GM15510 (cell line): ENCODE data around the gene ESR1.

Experiments used
- POLR2A ChIP-seq: IDR thresholded peaks from 3 replicates; pipeline ENCODE4 v1.6.1; 2011; ENCODE audit warnings: borderline replicate concordance; ENCODE audit not compliant: insufficient read length; ENCODE audit errors: extremely low read depth

Gene ESR1

DNA sequence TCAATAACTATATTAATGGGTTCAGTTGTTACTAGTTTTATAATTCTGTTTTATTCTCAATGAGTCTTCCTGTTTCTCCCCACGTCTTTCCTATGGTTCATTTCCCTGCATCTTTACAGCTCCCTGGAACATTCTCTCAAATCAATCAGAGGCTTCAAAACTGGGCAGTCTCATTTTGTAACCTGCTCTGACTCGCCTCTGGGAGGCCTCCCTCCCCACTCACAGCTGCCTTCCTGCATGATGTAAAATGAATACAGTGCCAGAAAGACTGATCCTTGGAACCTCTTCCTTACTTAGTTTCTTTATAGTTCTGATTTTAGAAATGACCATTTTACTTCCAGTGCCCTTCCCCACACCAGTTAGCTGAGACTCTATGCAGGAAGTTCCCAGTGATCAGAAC lies 103.9 kb downstream of the ESR1 start:
- no peak for TF ChIP-seq POLR2A

DNA sequence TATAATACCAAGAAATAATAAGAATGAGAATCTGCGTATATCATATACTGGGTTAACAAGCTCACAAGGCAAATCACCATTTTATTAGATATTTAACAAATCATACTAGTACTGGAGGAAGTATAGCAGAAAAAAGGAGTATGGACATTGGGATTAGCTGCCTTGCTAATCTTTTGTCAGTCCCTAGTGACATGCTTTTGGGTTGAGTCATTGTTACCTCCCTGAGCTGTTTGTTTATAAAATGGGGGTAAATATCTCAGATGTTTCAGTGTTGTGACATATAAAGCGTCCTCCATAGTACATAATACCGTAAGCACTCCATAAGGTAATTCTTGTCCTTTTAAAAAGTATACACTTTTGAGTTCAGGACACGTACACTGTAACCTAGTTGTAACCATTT lies 107.0 kb downstream of the ESR1 start:
- TF ChIP-seq POLR2A: no peak

GRCh38 chr6:151916075-151916474 lies 108.6 kb downstream of the ESR1 start:
- TF ChIP-seq POLR2A: no peak

GRCh38 chr6:151916680-151917164 lies 109.2 kb downstream of the ESR1 start:
- TF ChIP-seq POLR2A: no peak

DNA sequence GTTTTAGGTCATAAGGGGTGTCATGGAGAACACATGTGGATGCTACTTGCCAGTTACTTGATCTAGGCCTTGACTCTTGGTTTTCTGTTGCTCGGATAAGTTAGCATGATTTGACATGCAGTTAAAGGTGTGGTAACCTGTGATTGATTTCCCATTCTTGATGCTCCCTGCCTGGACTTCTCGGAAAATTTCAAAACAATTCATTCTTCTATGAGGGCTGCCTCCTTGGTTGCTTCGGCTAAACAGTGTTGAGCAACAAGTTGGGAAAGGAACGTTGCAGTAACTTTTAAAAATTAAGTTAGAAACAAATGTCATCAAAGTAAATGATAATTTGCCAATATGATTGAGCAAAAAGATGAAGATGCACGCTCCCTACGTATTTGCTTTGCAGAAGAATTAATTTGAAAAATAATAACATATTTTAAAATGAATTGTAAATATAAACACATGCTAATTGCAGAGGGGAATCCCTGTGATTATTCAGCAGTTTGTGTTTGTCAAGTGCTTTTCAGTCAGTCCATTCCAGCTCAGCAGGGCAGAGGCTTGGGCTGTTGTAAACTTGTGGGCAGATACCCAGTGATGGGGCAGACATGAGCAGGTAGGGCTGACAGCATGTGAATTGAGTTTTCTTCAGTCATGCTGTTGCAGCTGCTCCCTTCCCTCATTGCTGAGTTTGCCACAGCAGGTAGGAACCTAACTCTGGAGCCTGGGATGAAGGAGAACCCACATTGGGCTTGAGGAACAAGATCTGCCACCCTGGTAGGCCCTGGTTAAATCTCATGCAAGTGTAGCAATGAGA lies 110.2 kb downstream of the ESR1 start:
- TF ChIP-seq POLR2A: no peak

DNA sequence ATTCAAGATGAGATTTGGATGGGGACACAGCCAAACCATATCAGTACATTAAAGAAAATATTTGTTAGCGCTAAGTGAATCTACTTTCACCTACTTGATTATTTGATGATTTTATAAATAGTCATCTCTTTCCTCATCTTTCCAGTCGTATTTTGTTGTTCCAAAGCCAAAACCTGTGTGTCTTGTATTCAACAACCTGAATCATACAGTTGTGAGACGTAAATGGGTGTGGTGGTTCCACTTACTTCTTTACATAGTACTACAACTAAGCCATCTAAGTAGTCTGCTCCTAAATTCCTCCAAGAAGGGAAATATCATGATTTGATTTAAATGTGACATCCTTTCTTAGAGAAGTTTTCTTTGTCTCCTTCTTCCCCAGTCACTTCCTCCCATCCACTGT lies 132.8 kb downstream of the ESR1 start:
- no peak for TF ChIP-seq POLR2A

- TF ChIP-seq POLR2A: no peak
Observed at GRCh38 chr6:151948002-151948743, 140.7 kb downstream of the ESR1 start.

DNA sequence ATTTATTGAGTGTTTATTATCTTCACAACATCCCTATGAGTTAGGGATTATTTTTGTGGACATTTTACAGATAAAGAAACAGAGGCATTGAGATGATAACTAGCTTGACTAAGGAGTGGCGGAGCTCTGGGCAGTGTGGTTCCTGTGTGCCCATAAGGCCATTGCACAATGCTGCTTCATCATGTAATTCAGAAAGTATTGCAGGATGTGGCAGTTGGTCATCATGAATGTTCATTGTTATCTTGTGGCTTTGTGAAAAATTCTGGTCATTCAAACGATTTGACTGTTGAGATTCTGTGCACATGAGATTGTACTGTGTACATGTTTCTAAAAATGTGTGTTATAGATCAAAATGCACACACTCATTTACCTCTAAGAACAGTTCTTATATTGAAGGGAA lies 150.8 kb downstream of the ESR1 start:
- no peak for TF ChIP-seq POLR2A

DNA sequence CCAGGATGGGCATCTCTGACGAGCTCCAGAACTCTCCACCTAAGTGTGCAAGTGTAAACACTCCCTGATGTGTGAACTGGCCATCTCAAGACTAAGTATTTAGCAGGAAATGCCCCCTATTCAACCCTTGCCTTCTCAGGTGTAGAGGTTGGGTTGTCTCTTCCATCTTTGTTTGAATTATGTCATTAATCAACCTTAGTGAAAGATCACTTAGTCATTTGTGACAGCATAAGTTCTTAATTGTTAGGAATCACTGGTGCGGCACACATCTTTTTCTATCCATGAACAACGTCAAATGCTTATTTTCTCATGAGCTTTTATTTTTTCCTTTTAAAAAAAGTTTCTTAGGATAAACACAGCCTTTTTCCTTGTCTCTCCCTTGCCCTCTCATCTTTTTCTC lies 151.6 kb downstream of the ESR1 start:
- TF ChIP-seq POLR2A: no peak

DNA sequence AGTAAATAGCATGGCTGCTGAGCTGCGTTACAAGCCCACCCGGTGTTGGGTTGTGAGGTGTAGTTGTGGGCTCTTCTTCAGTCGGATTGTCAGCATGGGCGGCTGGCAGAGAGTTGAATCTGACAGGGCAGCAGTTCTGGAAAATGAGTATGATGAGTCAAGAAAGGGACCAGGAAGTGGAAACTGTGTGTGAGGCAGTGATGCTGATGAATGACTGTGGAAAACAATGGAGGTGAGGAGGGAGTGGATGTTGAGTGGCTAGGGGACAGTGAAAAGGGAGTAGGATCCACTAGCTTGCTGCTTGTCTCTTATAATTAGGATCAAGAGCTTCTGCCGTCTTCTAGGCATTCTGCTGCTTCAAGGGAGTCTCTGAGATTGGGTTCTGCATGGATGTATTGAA lies 154.3 kb downstream of the ESR1 start:
- no peak for TF ChIP-seq POLR2A

DNA sequence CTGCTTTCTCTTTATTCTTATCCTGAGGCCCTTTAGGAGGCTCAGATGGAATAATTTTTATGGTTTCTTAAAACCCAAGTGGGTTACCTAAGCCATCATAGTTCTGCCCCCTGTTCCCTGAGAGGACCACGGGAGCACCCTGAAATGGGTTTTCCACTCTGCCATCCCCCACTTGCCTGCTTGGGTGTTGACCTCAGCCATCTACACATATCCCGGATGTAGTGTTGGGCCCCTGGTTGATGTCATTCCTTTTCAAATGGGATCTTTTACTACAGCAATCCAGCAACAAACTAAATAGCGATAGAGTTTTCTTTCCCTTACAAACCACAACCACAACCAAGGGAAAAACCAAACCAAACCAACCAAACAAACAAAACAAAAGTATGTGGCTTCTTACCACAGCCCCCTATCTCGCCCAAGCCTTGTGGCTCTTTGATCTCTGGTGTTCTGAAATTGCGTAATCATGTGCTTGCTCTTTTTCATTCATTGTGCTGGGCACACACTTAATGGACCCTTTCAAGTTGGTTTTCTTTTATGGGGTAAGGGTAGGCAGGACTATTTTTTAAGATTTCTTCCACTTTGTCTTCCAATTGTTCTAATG lies 154.9 kb downstream of the ESR1 start:
- TF ChIP-seq POLR2A: no peak

DNA sequence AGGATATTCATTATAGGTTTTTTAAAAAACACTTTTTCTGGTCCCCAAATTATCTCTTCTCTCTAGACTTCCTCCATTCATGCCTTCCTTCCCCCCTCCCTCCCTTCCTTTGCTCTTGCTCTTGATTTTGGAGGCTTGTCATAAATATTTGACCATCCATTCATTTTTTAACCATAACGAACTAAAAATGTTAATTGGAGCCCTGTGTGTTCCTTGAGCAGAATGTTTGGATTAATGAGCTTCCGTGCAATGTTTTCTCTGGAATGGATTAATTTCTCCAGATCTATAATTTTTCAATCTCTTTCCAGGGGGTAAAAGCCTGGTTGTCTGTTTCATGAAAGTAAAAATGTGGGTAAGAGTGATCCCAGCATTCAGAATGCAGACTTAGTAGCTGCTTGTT lies 155.5 kb downstream of the ESR1 start:
- TF ChIP-seq POLR2A: no peak

DNA sequence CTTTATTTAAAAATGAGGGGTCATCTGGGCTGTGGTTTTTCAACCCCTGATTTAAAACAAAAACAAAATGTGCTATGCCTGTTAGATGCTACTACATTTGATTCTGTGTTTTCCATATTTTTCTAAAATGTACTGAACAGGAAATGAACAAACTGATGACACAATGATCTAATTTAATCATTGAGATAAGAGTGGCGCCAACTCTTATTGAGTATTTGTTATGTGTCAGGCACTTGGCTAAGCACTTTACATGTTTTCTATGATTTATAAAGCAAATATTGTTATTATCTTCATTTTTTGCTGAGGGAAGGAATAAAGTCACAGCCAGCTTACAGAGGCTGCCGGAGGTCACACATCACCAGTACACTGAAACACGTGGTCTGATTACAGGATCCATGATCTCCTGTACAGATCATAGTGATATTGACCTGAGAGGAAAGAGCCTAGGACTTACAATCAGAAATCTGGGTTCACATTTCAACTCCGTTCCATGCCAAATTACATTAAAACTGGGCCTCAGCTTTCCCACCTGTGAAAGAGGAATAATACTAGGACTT lies 166.7 kb downstream of the ESR1 start:
- no peak for TF ChIP-seq POLR2A

- TF ChIP-seq POLR2A: no peak
Observed at GRCh38 chr6:151975795-151976194, 168.3 kb downstream of the ESR1 start.

- TF ChIP-seq POLR2A: no peak
Observed at GRCh38 chr6:151992091-151992490, 184.6 kb downstream of the ESR1 start.
